SK-N-SH (cell line): Measurements from ENCODE around the gene LRRC75A. TPM values are rescaled to one million over a fixed set of nuclear protein-coding genes. Genes with fewer than 3 reads are reported as not detected.
A peak's percentile ranks its signal among the peaks of the same experiment; 100 is the strongest.

Experiments
- CTCF ChIA-PET: fragments of 300-600, 350-600 bp; formaldehyde crosslinking; extraction: SDS; loops from one replicate; lab custom pipeline; 2021; lab: Yijun Ruan, JAX
- POLR2A ChIA-PET: fragments of 350-600 bp; sonication (Branson Sonifier 250); formaldehyde crosslinking; extraction: SDS; loops from one replicate; lab custom pipeline; 2020; ENCODE audit warnings: antibody characterized with exemption, inconsistent platforms; lab: Yijun Ruan, JAX
- DNase-seq: peaks from one replicate; pipeline ENCODE4 v3.0.0; 2012
- H2AFZ ChIP-seq: fragments of 200-600 bp; sonication (generic); 2 replicates; pipeline ENCODE4 v1.8.1; 2016; ENCODE audit warnings: antibody characterized with exemption, mild to moderate bottlenecking, low read depth
- H3F3A ChIP-seq: fragments of 200-600 bp; sonication (generic); replicated peaks from 2 replicates; pipeline ENCODE3; 2016; ENCODE audit warnings: antibody characterized with exemption, mild to moderate bottlenecking; ENCODE audit not compliant: insufficient read depth
- H3K27ac ChIP-seq, 2 experiments: fragments of 200-500 bp in 1 of 2; fragments of 200-600 bp in 1 of 2; sonication (Bioruptor generic) in 1 of 2; sonication (generic), shearing (Covaris generic) in 1 of 2; 2 replicates each; pipeline versions ENCODE4 v1.5.1 to v1.6.1; 2014 to 2016; ENCODE audit warnings: low read depth in 2 of 2, inconsistent platforms in 1 of 2, low read length in 1 of 2, mild to moderate bottlenecking in 1 of 2, mixed read lengths in 1 of 2
- H3K27me3 ChIP-seq: fragments of 200-600 bp; sonication (generic), shearing (Covaris generic); 2 replicates; pipeline ENCODE4 v1.6.1; 2016; ENCODE audit warnings: mixed run types; ENCODE audit not compliant: insufficient read depth
- H3K36me3 ChIP-seq, 2 experiments: fragments of 200-500 bp in 1 of 2; fragments of 200-600 bp in 1 of 2; sonication (Bioruptor generic) in 1 of 2; sonication (generic) in 1 of 2; replicated peaks in 1 of 2; 2 replicates each; pipeline versions ENCODE3 to v1.5.1; 2014 to 2016; ENCODE audit warnings: low read length in 1 of 2, mild to moderate bottlenecking in 1 of 2; ENCODE audit not compliant: insufficient read depth in 2 of 2, control insufficient read depth in 1 of 2
- H3K4me1 ChIP-seq, 2 experiments: fragments of 200-500 bp in 1 of 2; fragments of 200-600 bp in 1 of 2; sonication (Bioruptor generic) in 1 of 2; sonication (generic), shearing (Covaris generic) in 1 of 2; 2 replicates each; pipeline versions ENCODE4 v1.5.1 to v1.6.1; 2014 to 2016; ENCODE audit warnings: low read depth in 1 of 2, low read length in 1 of 2, mixed run types in 1 of 2; ENCODE audit not compliant: insufficient read depth in 2 of 2, control insufficient read depth in 1 of 2
- H3K4me2 ChIP-seq: fragments of 200-600 bp; sonication (generic), shearing (Covaris generic); 2 replicates; pipeline ENCODE4 v1.6.1; 2017; ENCODE audit warnings: mixed run types
- H3K4me3 ChIP-seq, 2 experiments: fragments of 200-500 bp in 1 of 2; fragments of 200-600 bp in 1 of 2; sonication (Bioruptor generic) in 1 of 2; sonication (generic), shearing (Covaris generic) in 1 of 2; 2 replicates each; pipeline versions ENCODE4 v1.5.1 to v1.8.1; 2014 to 2016; ENCODE audit warnings: low read depth in 2 of 2, inconsistent platforms in 1 of 2, low read length in 1 of 2, mild to moderate bottlenecking in 1 of 2, mixed read lengths in 1 of 2, moderate library complexity in 1 of 2
- H3K79me2 ChIP-seq: fragments of 200-600 bp; sonication (generic); 2 replicates; pipeline ENCODE4 v1.8.1; 2017; ENCODE audit warnings: mild to moderate bottlenecking; ENCODE audit not compliant: insufficient read depth
- H3K9ac ChIP-seq: fragments of 200-600 bp; sonication (generic); 2 replicates; pipeline ENCODE4 v1.6.1; 2017; ENCODE audit warnings: mixed run types
- H3K9me2 ChIP-seq: fragments of 200-600 bp; sonication (generic); 2 replicates; pipeline ENCODE4 v1.6.1; 2017; ENCODE audit warnings: mixed run types
- H3K9me3 ChIP-seq: fragments of 200-600 bp; sonication (generic); 2 replicates; pipeline ENCODE4 v1.6.1; 2017; ENCODE audit warnings: mixed run types, mild to moderate bottlenecking, moderate library complexity
- H4K20me1 ChIP-seq: fragments of 200-600 bp; sonication (generic); 2 replicates; pipeline ENCODE4 v1.6.1; 2017; ENCODE audit warnings: mild to moderate bottlenecking, mixed run types; ENCODE audit not compliant: insufficient read depth
- ELF1 ChIP-seq: IDR thresholded peaks from 2 replicates; pipeline ENCODE4 v1.4.0; 2012
- EZH2phosphoT487 ChIP-seq: fragments of 200-600 bp; sonication (generic); IDR thresholded peaks from 2 replicates; pipeline ENCODE4 v1.6.1; 2017; ENCODE audit warnings: low read depth, mixed run types, mild to moderate bottlenecking, antibody characterized with exemption, moderate library complexity, borderline replicate concordance
- FOSL2 ChIP-seq: IDR thresholded peaks from 2 replicates; pipeline ENCODE4 v1.4.0; 2012; ENCODE audit warnings: low read depth, mild to moderate bottlenecking, moderate library complexity, borderline replicate concordance
- FOXJ3 ChIP-seq: sonication (generic); formaldehyde crosslinking; IDR thresholded peaks from 2 replicates; pipeline ENCODE4 v1.5.1; 2020; ENCODE audit warnings: mild to moderate bottlenecking, missing genetic modification reagents
- FOXM1 ChIP-seq: IDR thresholded peaks from 2 replicates; pipeline ENCODE4 v1.4.0; 2012; ENCODE audit warnings: low read depth, mild to moderate bottlenecking
- GATA2 ChIP-seq: sonication (generic); formaldehyde crosslinking; IDR thresholded peaks from 2 replicates; pipeline ENCODE4 v1.5.0; 2020; ENCODE audit warnings: mild to moderate bottlenecking, missing genetic modification reagents
- JUND ChIP-seq: IDR thresholded peaks from 2 replicates; pipeline ENCODE4 v1.4.0; 2012
- MXI1 ChIP-seq: IDR thresholded peaks from 2 replicates; pipeline ENCODE4 v1.6.1; 2012; ENCODE audit warnings: mild to moderate bottlenecking, low read depth, low read length, improper control_type of control experiment
- NFIC ChIP-seq: IDR thresholded peaks from 2 replicates; pipeline ENCODE4 v1.4.0; 2012; ENCODE audit warnings: borderline replicate concordance
- NRF1 ChIP-seq: IDR thresholded peaks from 2 replicates; pipeline ENCODE4 v1.6.1; 2012; ENCODE audit warnings: low read depth, mild to moderate bottlenecking, low read length
- RAD21 ChIP-seq: IDR thresholded peaks from 2 replicates; pipeline ENCODE4 v1.6.1; 2012; ENCODE audit warnings: mild to moderate bottlenecking, low read length
- RCOR1 ChIP-seq: fragments of 150-350 bp; IDR thresholded peaks from 2 replicates; pipeline ENCODE4 v1.6.1; 2017; ENCODE audit warnings: antibody characterized with exemption, low read length
- RFX5 ChIP-seq: IDR thresholded peaks from 2 replicates; pipeline ENCODE4 v1.6.1; 2012; ENCODE audit warnings: mild to moderate bottlenecking, improper control_type of control experiment, low read length
- RXRA ChIP-seq: IDR thresholded peaks from 2 replicates; pipeline ENCODE4 v1.4.0; 2012; ENCODE audit warnings: low read depth, mild to moderate bottlenecking, borderline replicate concordance
- SMC3 ChIP-seq: IDR thresholded peaks from 2 replicates; pipeline ENCODE4 v1.6.1; 2012; ENCODE audit warnings: low read depth, low read length, improper control_type of control experiment
- TAF1 ChIP-seq: IDR thresholded peaks from 2 replicates; pipeline ENCODE4 v1.6.1; 2012; ENCODE audit warnings: low read depth, mild to moderate bottlenecking, low read length, moderate library complexity, borderline replicate concordance
- TCF12 ChIP-seq: IDR thresholded peaks from 2 replicates; pipeline ENCODE4 v1.4.0; 2012
- TEAD4 ChIP-seq: IDR thresholded peaks from 2 replicates; pipeline ENCODE4 v1.4.0; 2012; ENCODE audit warnings: mild to moderate bottlenecking, borderline replicate concordance; ENCODE audit not compliant: insufficient read depth
- YY1 ChIP-seq: IDR thresholded peaks from 2 replicates; pipeline ENCODE4 v1.4.0; 2012; ENCODE audit warnings: low read depth, mild to moderate bottlenecking
- WGBS: methylation state at CpG from one replicate; pipeline ENCODE4 v1.1.6; 2017; ENCODE audit warnings: low lambda C conversion rate; 5-methylcytosine and 5-hydroxymethylcytosine counted together
- polyA plus RNA-seq, 3 experiments: library from polyadenylated mRNA; depleted of rRNA; stranded (reverse); fragments of >200 nt; gene quantifications; 2 replicates each; pipeline ENCODE4 v1.2.3, GENCODE V29; 2012
- TF ChIP-seq, protein P1 (sequence below): IDR thresholded peaks from 2 replicates; pipeline ENCODE4 v1.4.0; 2012; ENCODE audit warnings: low read depth, borderline replicate concordance
- TF ChIP-seq, protein P2 (sequence below): IDR thresholded peaks from 2 replicates; pipeline ENCODE4 v1.6.1; 2012; ENCODE audit warnings: mild to moderate bottlenecking, low read depth, low read length, moderate library complexity
- TF ChIP-seq, protein P3 (sequence below): fragments of 200-600 bp; sonication (generic); IDR thresholded peaks from 2 replicates; pipeline ENCODE4 v1.6.1; 2017; ENCODE audit warnings: antibody characterized with exemption, mild to moderate bottlenecking, moderate library complexity
- TF ChIP-seq, protein P4 (sequence below): fragments of 150-350 bp; IDR thresholded peaks from 2 replicates; pipeline ENCODE4 v1.6.1; 2017; ENCODE audit warnings: antibody characterized with exemption, low read length, low read depth, borderline replicate concordance
- TF ChIP-seq, protein P5 (sequence below): IDR thresholded peaks from 2 replicates; pipeline ENCODE4 v1.4.0; 2012; ENCODE audit warnings: low read depth, borderline replicate concordance

Gene LRRC75A
- polyA plus RNA-seq, 1 of the 3 experiments (the other 2 are of a cell fraction) = 1.2 TPM

DNA sequence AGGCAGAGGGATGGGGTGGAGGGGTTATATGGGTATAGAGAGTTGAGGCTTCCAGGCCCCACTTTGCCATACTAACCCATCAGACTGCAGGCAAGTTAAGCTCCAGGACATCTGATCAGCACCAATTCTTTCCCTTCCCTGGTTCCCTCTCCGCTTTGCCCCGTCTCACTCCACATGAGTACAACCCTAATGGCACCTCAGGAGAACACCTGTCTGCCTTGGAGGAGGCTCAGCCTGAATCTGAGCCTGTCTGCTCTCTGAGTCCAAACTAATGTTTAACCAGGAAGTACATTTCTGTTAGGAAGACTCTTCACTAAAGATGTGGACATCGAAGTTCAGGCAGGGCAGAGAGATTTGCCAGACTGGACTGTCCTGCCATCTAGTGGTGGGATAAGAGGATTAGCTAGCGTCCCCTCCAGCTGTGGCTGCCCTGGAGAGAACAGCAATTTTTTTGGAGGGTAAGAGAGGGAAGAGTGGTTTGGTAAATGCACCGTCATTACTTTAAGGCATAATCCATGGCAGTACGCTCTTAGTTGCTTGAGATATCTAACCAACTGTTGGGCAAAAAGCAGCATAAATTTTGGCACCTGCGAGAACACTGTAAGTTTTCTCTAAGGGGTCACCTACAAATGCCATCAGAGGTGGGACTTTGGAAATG lies 29.2 kb upstream of the LRRC75A start:
- Histone ChIP-seq H3K79me2 (no peaks in the 10 kb centered on the region), H4K20me1 (no peaks in the 10 kb centered on the region), H3K4me3 (no peak overlapping the region; a peak in 1 of 4 replicates), H3K36me3 (no peaks in the 10 kb centered on the region), H3K27ac (no peak overlapping the region), H3K4me1 (peaks cover 5 to 8% of the 10 kb centered on the region in 2 experiments; a peak in 2 of 4 replicates), H3K9me3 (no peaks in the 10 kb centered on the region), H3K9me2 (no peaks in the 10 kb centered on the region), H3K4me2 (no peak overlapping the region), H2AFZ (peak overlapping the region; percentile 94), H3K27me3 (no peaks in the 10 kb centered on the region; the same call in 1 of the 2 replicates), H3K9ac (no peak overlapping the region), H3F3A (no peaks in the 10 kb centered on the region)
- peak; percentile 83 for DNase-seq
- 41% methylated on average over 7 of the region's 7 CpGs for WGBS
- POLR2A ChIA-PET = interaction anchor here (0.9 to 1.1 kb wide), 2 partner anchors 65 to 68 kb away, joined by 3 to 4 read pairs; no protein-coding TSS in a partner anchor
- CTCF ChIA-PET = interaction anchor here (0.5 to 33.3 kb wide), 34 partner anchors 10 to 195 kb away, joined by 3 to 746 read pairs (median 6); partner anchors contain the start of genes CENPV and UBB
- TF ChIP-seq, protein P1, sequence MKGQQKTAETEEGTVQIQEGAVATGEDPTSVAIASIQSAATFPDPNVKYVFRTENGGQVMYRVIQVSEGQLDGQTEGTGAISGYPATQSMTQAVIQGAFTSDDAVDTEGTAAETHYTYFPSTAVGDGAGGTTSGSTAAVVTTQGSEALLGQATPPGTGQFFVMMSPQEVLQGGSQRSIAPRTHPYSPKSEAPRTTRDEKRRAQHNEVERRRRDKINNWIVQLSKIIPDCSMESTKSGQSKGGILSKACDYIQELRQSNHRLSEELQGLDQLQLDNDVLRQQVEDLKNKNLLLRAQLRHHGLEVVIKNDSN = no peak
- TF ChIP-seq JUND (no peak), TEAD4 (no peak), RCOR1 (no peak), TAF1 (no peak), GATA2 (CRISPR knock-in tag) (no peak), ELF1 (peak; percentile 49; the same call in 1 of the 2 replicates), RFX5 (no peak), RAD21 (peak; percentile 99), MXI1 (no peak), FOSL2 (no peak), FOXJ3 (CRISPR knock-in tag) (no peak), NFIC (no peak), TCF12 (no peak), NRF1 (no peak), YY1 (no peak), RXRA (no peak), SMC3 (peak; percentile 99), EZH2phosphoT487 (no peak), FOXM1 (no peak)
- TF ChIP-seq, protein P2, sequence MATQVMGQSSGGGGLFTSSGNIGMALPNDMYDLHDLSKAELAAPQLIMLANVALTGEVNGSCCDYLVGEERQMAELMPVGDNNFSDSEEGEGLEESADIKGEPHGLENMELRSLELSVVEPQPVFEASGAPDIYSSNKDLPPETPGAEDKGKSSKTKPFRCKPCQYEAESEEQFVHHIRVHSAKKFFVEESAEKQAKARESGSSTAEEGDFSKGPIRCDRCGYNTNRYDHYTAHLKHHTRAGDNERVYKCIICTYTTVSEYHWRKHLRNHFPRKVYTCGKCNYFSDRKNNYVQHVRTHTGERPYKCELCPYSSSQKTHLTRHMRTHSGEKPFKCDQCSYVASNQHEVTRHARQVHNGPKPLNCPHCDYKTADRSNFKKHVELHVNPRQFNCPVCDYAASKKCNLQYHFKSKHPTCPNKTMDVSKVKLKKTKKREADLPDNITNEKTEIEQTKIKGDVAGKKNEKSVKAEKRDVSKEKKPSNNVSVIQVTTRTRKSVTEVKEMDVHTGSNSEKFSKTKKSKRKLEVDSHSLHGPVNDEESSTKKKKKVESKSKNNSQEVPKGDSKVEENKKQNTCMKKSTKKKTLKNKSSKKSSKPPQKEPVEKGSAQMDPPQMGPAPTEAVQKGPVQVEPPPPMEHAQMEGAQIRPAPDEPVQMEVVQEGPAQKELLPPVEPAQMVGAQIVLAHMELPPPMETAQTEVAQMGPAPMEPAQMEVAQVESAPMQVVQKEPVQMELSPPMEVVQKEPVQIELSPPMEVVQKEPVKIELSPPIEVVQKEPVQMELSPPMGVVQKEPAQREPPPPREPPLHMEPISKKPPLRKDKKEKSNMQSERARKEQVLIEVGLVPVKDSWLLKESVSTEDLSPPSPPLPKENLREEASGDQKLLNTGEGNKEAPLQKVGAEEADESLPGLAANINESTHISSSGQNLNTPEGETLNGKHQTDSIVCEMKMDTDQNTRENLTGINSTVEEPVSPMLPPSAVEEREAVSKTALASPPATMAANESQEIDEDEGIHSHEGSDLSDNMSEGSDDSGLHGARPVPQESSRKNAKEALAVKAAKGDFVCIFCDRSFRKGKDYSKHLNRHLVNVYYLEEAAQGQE = 0 out of 2 replicates have a peak, but pooled peaks have one; percentile 6
- TF ChIP-seq, protein P3, sequence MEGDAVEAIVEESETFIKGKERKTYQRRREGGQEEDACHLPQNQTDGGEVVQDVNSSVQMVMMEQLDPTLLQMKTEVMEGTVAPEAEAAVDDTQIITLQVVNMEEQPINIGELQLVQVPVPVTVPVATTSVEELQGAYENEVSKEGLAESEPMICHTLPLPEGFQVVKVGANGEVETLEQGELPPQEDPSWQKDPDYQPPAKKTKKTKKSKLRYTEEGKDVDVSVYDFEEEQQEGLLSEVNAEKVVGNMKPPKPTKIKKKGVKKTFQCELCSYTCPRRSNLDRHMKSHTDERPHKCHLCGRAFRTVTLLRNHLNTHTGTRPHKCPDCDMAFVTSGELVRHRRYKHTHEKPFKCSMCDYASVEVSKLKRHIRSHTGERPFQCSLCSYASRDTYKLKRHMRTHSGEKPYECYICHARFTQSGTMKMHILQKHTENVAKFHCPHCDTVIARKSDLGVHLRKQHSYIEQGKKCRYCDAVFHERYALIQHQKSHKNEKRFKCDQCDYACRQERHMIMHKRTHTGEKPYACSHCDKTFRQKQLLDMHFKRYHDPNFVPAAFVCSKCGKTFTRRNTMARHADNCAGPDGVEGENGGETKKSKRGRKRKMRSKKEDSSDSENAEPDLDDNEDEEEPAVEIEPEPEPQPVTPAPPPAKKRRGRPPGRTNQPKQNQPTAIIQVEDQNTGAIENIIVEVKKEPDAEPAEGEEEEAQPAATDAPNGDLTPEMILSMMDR = peak; percentile 92
- TF ChIP-seq, protein P4, sequence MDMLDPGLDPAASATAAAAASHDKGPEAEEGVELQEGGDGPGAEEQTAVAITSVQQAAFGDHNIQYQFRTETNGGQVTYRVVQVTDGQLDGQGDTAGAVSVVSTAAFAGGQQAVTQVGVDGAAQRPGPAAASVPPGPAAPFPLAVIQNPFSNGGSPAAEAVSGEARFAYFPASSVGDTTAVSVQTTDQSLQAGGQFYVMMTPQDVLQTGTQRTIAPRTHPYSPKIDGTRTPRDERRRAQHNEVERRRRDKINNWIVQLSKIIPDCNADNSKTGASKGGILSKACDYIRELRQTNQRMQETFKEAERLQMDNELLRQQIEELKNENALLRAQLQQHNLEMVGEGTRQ = no peak
- TF ChIP-seq, protein P5, sequence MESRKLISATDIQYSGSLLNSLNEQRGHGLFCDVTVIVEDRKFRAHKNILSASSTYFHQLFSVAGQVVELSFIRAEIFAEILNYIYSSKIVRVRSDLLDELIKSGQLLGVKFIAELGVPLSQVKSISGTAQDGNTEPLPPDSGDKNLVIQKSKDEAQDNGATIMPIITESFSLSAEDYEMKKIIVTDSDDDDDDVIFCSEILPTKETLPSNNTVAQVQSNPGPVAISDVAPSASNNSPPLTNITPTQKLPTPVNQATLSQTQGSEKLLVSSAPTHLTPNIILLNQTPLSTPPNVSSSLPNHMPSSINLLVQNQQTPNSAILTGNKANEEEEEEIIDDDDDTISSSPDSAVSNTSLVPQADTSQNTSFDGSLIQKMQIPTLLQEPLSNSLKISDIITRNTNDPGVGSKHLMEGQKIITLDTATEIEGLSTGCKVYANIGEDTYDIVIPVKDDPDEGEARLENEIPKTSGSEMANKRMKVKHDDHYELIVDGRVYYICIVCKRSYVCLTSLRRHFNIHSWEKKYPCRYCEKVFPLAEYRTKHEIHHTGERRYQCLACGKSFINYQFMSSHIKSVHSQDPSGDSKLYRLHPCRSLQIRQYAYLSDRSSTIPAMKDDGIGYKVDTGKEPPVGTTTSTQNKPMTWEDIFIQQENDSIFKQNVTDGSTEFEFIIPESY = no peak
